ENCODE measurements around the gene MEIS1. TPM values are rescaled to one million over a fixed set of nuclear protein-coding genes. Genes with fewer than 3 reads are reported as not detected.

Gene MEIS1
- total RNA-seq, 1 experiment from 2014 or later, result 9.1 TPM

DNA sequence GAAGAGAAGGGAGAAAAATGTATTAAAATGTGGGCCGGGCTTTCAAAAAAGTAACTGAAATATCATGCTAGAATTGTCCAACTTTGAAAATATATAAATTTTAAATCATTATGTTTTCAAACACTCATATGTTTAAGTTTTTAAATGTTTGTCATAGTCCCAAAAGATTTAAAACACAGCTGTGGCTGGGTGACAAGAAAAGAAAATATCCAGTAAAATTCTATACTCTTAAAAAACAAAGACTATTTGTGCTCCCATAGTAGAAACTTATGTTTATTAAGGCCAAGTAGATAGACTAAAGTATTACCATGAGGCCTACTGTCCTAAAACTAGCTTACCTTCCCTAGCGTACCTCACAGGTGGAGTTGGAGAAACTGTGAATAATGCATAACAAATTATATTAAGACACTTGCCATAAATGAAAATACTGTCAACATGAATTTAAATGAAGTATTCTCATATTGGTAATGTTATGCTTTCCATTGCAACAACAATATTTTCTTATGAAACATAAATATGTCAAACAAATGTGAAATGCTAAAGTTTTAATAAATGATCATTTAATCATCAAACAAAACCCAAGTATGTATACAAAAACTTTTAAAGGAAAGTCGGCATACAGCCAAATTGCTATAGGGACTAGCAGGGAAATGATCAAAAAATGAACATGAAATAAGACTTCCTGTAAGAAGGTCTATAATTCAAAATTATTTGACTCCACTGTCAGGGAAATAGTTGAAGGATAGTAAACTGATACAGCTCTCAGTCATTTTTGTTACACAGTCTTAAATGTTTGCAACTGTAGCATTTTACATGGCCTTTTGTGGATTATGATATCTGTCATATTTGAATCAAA lies 13.4 kb downstream of the MEIS1 start:
- intact Hi-C loops (cut with micrococcal nuclease; ENCODE audit: unreplicated experiment), result no loop called here
- H3K36me3 ChIP-seq (ENCODE audit: low read depth), result no peaks in the 10 kb centered on the region

GRCh38 chr2:66452214-66452613 lies 17.3 kb downstream of the MEIS1 start:
- Histone ChIP-seq H3K4me1 (replicated peaks; ENCODE audit: insufficient read depth) (no peaks in the 10 kb centered on the region), H3F3A (ENCODE audit: insufficient read depth, low read depth) (no peaks in the 10 kb centered on the region), H3K9me3 (ENCODE audit: insufficient read depth, low read depth) (no peaks in the 10 kb centered on the region), H3K4me2 (no peak overlapping the region), H3K27me3 (ENCODE audit: insufficient read depth, low read depth) (no peaks in the 10 kb centered on the region), H3K79me2 (ENCODE audit: low read depth) (no peaks in the 10 kb centered on the region), H4K20me1 (ENCODE audit: insufficient read depth) (no peaks in the 10 kb centered on the region), H3K27ac (no peak overlapping the region), H2AFZ (no peak overlapping the region), H3K4me3 (no peak overlapping the region), H3K9me2 (ENCODE audit: insufficient read depth) (no peaks in the 10 kb centered on the region), H3K36me3 (ENCODE audit: low read depth) (no peaks in the 10 kb centered on the region)
- no peak for DNase-seq
- ChIA-PET CTCF (no interaction called here), POLR2A (ENCODE audit: unreplicated experiment) (no interaction called here)
- BruUV-seq (replicated peaks), result no TSS peak
- no peak for TF ChIP-seq EZH2 (IDR thresholded peaks at IDR 0.05; ENCODE audit: low read depth)
- TF ChIP-seq CTCF (conservative IDR thresholded peaks at IDR 0.05), result no peak
- intact Hi-C loops (cut with micrococcal nuclease; ENCODE audit: unreplicated experiment), result no loop called here

More for the DNA sequence above, 13.4 kb downstream of the MEIS1 start:
- CTCF ChIA-PET, result no interaction called here
- no TSS peak for BruUV-seq (replicated peaks)
- no peaks in the 10 kb centered on the region for H3K9me2 ChIP-seq (ENCODE audit: insufficient read depth)
- no peak overlapping the region for H3K4me2 ChIP-seq
- H4K20me1 ChIP-seq (ENCODE audit: insufficient read depth), result no peaks in the 10 kb centered on the region
- no peaks in the 10 kb centered on the region for H3K27me3 ChIP-seq (ENCODE audit: insufficient read depth, low read depth)
- no peak overlapping the region for H3K27ac ChIP-seq
- H2AFZ ChIP-seq, result no peak overlapping the region
- no peaks in the 10 kb centered on the region for H3K4me1 ChIP-seq (replicated peaks; ENCODE audit: insufficient read depth)
- no peaks in the 10 kb centered on the region for H3F3A ChIP-seq (ENCODE audit: insufficient read depth, low read depth)
- H3K79me2 ChIP-seq (ENCODE audit: low read depth), result no peaks in the 10 kb centered on the region
- no peak for TF ChIP-seq CTCF (conservative IDR thresholded peaks at IDR 0.05)
- no peak for TF ChIP-seq EZH2 (IDR thresholded peaks at IDR 0.05; ENCODE audit: low read depth)
- H3K9me3 ChIP-seq (ENCODE audit: insufficient read depth, low read depth), result no peaks in the 10 kb centered on the region
- DNase-seq, result no peak
- H3K4me3 ChIP-seq, result no peak overlapping the region
- POLR2A ChIA-PET (ENCODE audit: unreplicated experiment), result no interaction called here

DNA sequence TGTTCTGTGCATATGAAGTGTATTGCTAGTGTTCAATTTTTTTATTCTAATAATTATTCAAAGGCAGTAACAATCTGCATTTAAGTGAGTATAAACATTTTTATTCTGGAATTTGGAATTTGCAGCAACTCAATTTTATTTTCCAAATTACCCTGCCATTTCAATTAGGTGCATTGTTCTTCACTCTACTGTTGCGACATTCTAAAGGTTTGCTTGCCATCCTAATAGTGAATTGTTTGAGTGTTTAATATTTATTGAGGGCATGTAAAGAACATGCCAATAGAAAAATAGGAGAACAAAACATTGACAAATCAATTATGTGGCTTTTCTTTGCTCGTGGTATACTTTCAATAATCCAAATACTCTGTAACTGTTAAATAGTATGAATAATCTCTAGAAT lies 18.0 kb downstream of the MEIS1 start:
- no peak for TF ChIP-seq EZH2 (IDR thresholded peaks at IDR 0.05; ENCODE audit: low read depth)
- no peak for TF ChIP-seq CTCF (conservative IDR thresholded peaks at IDR 0.05)
- Histone ChIP-seq H3K4me1 (replicated peaks; ENCODE audit: insufficient read depth) (no peaks in the 10 kb centered on the region), H3K4me2 (no peak overlapping the region), H3K9me3 (ENCODE audit: insufficient read depth, low read depth) (no peaks in the 10 kb centered on the region), H3K4me3 (no peak overlapping the region), H3K27me3 (ENCODE audit: insufficient read depth, low read depth) (no peaks in the 10 kb centered on the region), H3K79me2 (ENCODE audit: low read depth) (no peaks in the 10 kb centered on the region), H4K20me1 (ENCODE audit: insufficient read depth) (no peaks in the 10 kb centered on the region), H2AFZ (no peak overlapping the region), H3K9me2 (ENCODE audit: insufficient read depth) (no peaks in the 10 kb centered on the region), H3F3A (ENCODE audit: insufficient read depth, low read depth) (no peaks in the 10 kb centered on the region), H3K27ac (no peak overlapping the region), H3K36me3 (ENCODE audit: low read depth) (no peaks in the 10 kb centered on the region)
- ChIA-PET CTCF (no interaction called here), POLR2A (ENCODE audit: unreplicated experiment) (no interaction called here)
- BruUV-seq (replicated peaks), result no TSS peak
- no peak for DNase-seq
- intact Hi-C loops (cut with micrococcal nuclease; ENCODE audit: unreplicated experiment), result no loop called here
